ENCODE results near the gene GRID2.

The GRID2 gene

GRCh38 chr4:92776080-92776479, 472.3 kb downstream of the GRID2 start:
- DNase-seq: no peak

GRCh38 chr4:92789741-92790140, 486.0 kb downstream of the GRID2 start:
- no peak for DNase-seq

- no peak for DNase-seq
These were observed 488.2 kb downstream of the GRID2 start for GRCh38 chr4:92791871-92792440.

GRCh38 chr4:92809381-92809780, 505.6 kb downstream of the GRID2 start:
- DNase-seq: no peak

- no peak for DNase-seq
These were observed 508.9 kb downstream of the GRID2 start for GRCh38 chr4:92812652-92813051.

GRCh38 chr4:92814677-92815076, 510.9 kb downstream of the GRID2 start:
- DNase-seq: no peak

- DNase-seq: no peak
These were observed 521.5 kb downstream of the GRID2 start for GRCh38 chr4:92825256-92825655.

- no peak for DNase-seq
These were observed 522.0 kb downstream of the GRID2 start for GRCh38 chr4:92825791-92826190.

GRCh38 chr4:92830771-92831170, 527.0 kb downstream of the GRID2 start:
- no peak for DNase-seq

GRCh38 chr4:92840880-92841279, 537.1 kb downstream of the GRID2 start:
- no peak for DNase-seq

- DNase-seq: no peak
These were observed 540.0 kb downstream of the GRID2 start for GRCh38 chr4:92843784-92844183.

- DNase-seq: no peak
These were observed 543.3 kb downstream of the GRID2 start for GRCh38 chr4:92847026-92847425.

GRCh38 chr4:92862509-92862908, 558.7 kb downstream of the GRID2 start:
- no peak for DNase-seq

GRCh38 chr4:92864096-92864495, 560.3 kb downstream of the GRID2 start:
- DNase-seq: no peak

GRCh38 chr4:92872604-92873003, 568.8 kb downstream of the GRID2 start:
- DNase-seq: no peak

- no peak for DNase-seq
These were observed 581.9 kb downstream of the GRID2 start for GRCh38 chr4:92885632-92886031.

- DNase-seq: no peak
These were observed 648.7 kb downstream of the GRID2 start for GRCh38 chr4:92952426-92952825.

- DNase-seq: no peak
These were observed 649.1 kb downstream of the GRID2 start for GRCh38 chr4:92952897-92953296.

GRCh38 chr4:92953462-92953861, 649.7 kb downstream of the GRID2 start:
- DNase-seq: no peak

GRCh38 chr4:92961881-92962280, 658.1 kb downstream of the GRID2 start:
- DNase-seq: no peak

- no peak for DNase-seq
These were observed 659.1 kb downstream of the GRID2 start for GRCh38 chr4:92962831-92963230.

GRCh38 chr4:92968556-92968955, 664.8 kb downstream of the GRID2 start:
- DNase-seq: no peak

- no peak for DNase-seq
These were observed 665.2 kb downstream of the GRID2 start for GRCh38 chr4:92968996-92969395.

- DNase-seq: no peak
These were observed 666.0 kb downstream of the GRID2 start for GRCh38 chr4:92969650-92970379.

- no peak for DNase-seq
These were observed 667.2 kb downstream of the GRID2 start for GRCh38 chr4:92970996-92971395.
